SW480 (cell line): Measurements from ENCODE around the gene PCDH9.
A peak's percentile ranks its signal among the peaks of the same experiment; 100 is the strongest.

ENCODE experiments used
- DNase-seq: peaks from one replicate; pipeline ENCODE4 v3.0.0-alpha.2; 2016; ENCODE audit warnings: low spot score

The PCDH9 gene

DNA sequence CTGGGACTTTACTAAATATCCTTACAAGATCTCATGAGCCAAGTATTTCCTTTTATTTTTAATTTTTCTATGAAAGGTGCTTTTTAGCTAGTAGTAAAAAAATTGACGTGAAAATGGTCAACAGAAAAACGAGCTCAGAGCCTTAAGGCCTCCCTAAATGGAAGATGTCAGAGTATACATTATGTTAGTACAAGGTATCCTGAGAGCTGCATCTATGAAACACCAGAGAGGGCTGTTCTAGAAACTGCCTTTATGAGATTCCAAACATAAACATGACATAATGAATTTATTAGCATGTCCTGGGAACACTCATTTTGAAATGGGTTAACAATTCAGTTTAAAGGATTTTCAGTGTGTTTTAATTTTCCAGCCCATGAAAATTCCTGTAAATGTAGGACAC lies 146.6 kb downstream of the PCDH9 start:
- no peak for DNase-seq

DNA sequence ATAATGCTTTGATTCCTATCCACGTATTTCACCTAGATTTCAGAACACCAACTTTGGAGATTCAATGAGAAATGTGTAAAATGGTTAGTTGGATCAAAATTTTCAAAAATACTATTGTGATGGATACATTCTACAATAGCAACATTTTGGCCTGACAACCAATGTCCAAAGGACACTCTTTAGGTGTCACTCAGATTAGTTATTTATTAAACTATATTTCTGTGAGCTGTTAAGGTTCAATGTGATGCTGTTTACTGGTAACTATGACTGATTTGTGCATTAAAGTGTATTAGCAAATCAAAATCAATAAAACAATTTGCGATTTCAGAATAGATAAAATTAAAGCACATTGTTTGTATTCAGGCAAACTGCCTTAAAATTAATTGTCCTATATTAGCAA lies 149.8 kb downstream of the PCDH9 start:
- DNase-seq = no peak

DNA sequence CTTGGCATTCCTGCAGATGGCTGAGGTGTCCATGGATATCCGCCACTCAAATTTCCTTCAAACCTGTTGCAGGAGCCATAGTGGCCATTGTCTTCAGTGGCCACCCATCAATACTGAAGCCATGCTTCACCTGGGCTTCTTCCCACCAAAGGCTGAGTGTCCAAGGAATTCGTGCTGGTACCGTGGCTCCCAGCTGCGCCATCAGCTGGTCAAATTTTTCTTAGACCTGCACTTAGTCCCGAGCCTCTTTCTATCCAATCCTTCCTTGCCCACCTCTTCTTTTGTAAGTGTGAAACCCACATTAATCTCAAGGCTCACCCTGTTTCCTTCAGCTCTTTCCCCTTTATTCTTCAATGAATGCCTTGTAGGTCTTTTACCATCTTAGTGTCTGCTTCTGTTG lies 152.1 kb downstream of the PCDH9 start:
- no peak for DNase-seq

DNA sequence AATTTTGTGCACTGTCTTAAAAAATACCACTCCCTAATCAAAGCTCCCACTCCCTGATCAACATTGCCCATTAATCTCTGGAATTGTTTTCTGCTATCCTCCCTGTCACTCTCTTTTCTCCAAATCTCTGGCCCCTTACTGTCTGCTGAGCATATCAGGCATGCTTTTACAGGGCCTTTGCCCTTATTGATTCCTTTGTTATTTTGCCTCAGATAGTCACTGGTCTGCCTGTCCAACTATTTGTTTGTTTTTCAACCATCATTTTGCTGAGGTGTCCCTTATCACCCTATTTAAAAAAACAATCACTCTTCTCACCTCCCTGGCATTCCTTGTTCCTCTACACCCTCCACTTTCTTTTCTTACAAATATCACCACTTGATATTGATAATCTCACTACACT lies 153.0 kb downstream of the PCDH9 start:
- DNase-seq = no peak

DNA sequence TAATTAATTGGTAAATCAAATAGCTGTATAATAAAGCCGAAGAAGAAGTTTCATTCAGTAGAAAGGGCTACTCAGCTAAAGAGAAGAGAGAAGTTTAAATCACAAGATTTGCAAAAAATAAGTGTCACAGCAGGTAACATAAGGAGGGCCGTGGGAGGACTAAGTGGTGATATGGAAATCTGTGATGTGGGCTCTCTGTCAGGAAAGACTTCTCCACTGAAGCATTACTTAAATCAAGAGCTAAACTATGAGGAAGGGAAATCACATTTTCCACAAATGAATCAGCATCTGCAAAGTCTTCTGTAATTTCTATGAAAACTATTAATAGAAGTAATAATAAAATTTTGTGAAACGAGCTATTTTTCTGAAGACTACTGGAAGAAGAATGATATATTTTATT lies 153.8 kb downstream of the PCDH9 start:
- DNase-seq = no peak

DNA sequence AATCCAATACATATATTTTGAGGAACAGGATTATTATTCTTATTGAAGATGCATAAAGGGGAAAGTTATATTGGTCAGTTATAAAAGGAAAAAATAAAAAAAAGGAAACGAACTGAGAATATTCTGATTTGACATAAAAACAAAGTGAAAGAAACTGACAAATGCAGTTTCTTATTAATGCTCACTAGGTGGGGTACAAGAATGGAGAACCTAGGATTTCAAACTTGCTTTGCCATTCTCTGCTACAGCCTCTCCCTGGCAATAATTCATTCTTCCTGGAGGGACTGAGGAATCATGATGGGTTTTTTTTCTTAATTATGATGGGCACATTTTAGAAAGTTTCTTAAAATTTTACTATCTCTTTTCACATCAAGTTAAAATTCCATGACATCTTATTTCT lies 154.9 kb downstream of the PCDH9 start:
- no peak for DNase-seq

DNA sequence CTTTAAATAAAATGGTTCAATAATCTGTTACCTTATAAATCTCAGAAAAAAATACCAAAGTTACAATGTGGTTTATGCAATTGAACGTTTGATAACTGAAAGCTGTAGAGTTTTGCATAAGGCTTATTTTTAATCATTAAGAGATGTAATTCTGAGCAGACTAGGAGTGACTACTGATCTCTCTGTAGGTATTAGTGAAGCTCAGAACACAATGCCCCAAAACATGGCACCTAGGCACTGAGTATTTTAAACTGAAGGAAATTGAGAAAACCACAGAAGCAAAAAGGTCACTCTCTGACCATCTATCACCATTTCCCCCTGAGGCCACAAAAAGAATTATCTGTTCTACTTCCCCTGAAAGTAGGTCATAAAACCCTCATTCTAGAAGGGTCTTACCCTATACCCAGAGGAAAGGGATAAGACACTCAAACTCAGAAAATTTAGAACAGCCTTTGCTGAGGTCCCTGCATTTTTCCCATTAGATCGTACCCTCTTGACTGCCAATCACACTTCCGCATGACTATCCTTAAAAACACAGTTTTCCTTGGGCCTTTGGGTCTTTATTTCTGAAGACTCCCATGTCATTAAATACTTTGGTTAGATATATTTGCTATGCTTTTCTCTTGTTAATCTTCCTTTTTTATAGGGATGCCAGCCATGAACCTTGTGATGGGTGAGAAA lies 158.1 kb downstream of the PCDH9 start:
- DNase-seq = no peak

DNA sequence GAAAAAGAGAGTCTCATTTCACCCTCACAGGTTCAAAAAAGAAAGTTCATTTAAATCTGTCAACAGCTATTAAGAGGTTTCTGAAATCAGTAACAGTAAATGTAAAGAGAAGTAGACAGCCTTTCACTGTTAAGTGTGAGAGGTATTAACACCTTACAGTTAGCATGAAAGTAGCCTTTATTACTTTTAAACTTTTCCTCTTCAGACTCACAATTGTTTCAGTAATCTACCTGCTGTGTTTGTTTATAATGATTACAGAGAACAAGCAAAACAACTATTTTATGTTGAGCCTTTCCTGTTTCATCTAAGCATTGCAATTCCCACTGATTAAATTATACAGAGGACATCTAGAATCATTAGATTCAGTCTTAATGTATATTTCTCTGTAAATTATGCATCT lies 159.8 kb downstream of the PCDH9 start:
- no peak for DNase-seq

DNA sequence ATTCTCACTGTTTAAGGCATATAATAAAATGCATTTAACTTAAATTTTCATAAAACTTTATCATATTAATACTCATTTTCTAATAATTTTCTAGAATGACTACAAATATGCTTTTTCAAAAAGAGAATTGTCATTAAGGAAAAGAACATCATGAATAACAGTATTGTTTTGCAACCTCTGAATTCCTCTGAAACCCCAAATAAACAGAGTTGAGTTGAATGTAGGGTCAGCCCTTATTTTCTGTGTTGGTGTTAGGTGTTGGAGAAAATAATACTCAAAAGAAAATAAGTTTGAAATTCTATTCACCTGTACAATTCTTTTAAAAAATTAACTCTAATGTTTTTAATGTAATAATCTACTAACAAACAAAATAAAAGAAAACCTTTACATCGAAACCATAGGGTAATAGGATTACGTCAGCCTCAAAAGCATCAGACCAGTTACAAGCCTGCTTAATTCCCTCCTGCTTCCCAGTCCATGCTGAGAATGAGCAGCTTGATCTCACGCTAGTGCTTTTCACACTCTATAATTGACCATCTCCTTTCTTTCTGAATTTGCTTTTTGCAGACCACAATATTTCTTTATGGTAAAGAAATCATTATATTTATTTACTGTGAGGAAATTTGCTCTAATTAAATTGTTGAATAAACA lies 160.9 kb downstream of the PCDH9 start:
- no peak for DNase-seq

DNA sequence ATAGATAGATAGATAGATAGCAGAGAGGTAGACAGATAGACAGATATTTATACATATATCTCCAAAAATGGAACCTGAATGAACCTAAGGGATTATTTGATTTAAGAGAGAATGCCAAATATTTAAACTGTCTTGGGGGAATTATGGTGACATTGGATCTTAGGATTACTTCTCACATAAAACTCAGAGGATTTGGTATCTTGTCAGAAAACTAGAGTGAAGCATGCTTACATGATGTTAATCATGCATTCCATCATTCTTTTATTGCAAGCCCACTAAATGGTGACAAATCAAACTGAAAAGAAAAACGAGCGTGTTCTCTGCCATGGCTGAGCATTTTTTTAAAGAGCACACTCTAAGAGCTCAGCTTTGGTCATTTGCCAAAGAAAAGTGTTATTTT lies 165.2 kb downstream of the PCDH9 start:
- DNase-seq = no peak

DNA sequence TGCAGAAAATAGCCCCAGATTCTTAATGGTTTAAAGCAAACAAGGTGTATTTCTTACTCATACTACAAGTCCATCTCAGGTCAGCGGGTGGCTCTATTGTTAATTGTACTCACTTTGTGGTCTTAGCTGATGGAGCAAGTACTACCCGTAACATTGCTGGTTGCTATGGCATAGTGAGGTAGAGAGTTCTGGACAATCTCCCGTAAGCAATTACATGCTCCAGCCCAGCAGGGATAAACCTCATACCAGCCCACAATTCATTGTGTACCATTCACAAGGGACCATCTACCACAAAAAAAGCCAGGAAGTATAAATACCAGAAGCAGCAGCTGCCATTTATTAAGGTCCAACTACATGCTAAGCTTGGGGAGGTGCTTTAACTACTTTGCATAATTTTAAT lies 167.1 kb downstream of the PCDH9 start:
- no peak for DNase-seq

DNA sequence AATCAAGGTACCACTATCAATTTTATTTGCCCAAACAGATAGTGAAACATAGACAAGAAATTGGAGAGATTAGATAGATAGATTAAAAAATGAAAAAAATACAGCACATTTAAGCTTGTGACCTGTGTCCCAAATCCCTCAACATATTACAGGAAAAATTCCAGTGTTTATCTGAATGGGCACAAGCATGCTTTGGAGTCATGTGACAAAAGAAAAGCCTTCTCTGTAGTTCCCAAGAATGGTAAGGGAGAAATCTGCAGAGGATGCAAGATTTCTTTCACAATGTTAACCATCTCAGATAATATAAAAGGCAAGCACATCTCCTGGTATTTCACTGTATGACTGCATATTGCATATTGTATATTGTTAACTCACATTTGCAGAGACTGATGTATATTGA lies 168.0 kb downstream of the PCDH9 start:
- DNase-seq = no peak

DNA sequence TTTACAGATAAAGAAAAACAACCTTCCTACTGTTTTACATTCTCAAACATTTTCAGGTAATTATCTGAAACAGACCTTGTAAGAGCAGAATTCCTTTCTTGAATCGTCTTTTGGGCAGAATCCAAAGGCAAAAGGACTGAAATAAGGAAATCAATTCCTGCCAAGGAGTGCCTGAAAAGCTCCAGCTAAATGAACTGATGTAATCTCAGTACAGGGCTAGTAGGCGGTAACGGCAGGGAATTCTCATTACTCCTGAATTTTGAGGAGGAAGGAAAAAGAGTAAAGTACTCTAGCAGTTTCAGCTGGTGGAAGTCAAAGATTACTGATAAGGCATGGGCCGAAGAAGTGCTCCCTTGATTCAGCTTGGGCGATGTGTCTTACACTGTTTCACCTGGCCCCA lies 168.4 kb downstream of the PCDH9 start:
- DNase-seq = no peak

DNA sequence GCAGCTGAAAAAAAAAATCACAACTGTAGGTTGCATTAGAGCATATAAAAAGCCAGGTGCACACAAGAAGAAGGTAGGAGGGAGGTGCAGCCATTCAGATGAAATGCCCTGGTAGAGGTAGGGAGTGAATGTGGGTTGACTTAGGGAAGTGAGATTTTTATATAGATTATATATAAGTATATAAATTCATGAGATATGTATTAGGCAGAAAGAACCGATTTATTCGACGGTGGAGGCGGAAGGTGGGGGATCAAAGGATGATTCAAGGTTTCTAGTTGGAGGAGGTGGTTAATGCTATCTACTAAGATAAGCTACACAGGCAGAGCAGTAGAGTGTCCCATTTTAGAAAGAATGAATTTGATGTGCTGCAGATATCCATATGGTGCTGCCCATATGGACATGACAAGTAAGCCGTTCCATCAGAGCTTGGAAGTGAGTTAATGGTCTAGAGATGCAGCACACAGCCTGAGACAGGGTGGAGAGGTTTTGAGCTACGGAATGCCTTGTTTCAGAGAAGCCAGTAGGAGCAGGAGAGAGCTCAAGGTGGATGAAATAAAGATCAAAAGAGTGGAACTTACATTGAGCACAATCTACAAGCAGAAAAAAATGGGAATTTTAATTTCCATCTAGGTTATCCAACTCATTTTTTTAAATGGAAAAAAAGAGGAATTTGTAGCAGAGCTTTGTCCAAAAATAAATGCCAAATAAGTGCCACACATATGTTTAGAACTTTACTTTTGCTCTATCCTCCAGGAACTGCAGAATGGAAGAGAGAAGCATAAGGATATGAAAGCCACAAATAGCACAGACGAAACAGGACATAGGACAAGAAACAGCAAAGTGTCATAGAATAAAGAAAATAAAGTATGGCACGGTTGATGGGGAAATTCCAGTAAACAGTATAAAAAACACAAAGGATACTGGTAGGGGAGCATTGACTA lies 177.3 kb downstream of the PCDH9 start:
- no peak for DNase-seq

DNA sequence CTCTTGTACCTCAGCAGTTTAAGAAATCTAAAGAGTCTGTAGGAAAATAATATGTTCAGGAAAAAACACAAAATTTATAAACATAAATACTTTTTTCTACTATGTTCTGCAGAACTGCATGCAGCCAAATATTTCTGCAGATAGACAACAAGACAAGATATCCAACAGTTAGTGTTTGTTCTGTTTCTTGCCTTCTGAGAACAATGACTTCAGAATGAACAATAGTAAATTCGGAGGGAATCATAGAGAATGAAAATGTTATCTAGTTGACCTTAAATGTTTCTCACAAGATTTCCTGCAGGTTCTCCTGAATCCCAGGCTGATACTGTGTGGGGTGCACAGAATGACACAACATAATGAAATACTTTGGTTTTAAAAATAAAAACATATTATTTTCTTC lies 180.4 kb downstream of the PCDH9 start:
- no peak for DNase-seq

DNA sequence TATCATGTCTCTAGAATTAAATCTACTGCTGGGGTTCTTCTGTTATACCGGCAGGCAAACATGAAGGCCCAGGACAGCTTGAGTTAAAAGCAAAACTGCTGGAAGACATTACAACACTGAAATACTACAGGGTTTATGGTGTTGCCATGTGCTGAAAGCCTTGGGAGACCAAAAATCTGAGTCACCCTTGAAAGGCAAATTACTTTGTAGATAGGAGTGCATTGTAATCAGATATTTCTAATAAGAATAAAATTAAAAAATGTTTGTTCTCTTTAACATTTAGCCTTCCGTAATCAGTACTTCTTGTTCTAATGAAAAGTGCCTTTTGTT lies 181.3 kb downstream of the PCDH9 start:
- no peak for DNase-seq

DNA sequence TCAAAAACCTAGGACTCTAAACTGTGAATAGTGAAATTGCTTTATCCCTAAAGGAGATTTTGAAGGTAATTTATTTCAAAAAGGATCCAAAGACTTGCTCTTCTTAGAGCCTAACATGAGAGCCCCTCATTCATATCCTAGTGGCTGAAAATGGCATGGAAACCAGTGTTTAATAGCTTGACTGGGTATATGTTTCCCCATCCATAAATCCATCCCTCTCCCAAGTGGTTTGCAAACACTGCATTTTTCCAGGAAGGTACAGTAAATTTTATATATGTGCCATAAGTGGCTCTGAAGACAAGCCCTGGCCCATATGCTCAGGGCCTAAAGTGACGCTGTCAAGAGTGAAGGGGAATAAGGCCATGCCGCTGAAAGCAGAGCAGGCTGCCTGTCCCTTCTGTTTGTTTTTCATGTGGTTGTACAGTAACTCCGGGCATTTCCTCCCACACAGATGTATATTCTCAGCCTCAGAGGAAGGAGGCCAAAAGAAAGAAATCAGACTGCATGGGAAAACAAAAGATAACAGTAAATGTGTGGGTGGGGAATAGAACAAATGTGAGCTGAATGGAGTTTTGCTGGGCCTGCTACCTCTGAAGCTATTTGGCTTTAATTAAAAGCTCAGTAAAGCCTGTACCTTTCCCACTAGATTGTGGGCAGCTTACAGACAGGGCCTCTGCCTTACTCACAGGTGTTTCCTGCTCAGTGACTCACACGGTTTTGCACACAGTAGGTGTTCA lies 181.9 kb downstream of the PCDH9 start:
- peak; percentile 48 for DNase-seq

DNA sequence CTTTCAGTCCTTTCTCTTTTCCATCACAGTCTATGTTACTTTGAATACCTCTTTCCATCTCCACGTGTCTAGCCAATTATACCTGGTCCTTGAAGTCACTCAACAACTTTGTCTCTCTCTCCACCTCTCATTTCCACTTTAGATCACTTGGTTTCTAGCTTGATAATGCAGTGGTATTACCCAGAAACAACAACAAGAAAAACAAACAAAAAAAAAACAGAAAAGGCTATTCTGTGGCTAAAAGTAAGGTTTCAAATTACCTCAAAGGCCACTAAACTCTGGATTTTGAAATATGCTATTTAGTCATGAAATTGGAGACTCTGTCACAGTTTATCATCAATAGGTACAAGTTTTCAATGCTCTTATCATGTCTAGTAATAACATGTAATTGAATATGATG lies 184.8 kb downstream of the PCDH9 start:
- DNase-seq = no peak

DNA sequence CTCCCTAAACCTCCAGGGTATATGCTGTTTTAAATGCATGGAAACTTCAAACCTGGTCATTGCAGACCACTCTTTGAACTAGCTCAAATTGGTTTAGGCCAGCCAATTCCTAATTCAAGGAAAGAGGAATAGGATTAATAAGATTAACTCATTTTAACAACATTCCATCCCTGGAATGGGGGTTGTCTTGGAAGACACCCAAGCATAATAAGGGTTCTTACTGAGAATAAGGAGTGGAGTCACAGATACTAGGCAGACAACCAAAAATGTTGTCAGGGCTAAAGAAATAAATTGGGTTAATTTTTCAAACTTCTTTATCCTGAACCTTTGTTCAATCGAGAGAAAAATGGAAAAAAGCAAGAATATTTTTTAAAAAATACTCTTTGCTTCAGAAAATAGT lies 186.2 kb downstream of the PCDH9 start:
- no peak for DNase-seq

DNA sequence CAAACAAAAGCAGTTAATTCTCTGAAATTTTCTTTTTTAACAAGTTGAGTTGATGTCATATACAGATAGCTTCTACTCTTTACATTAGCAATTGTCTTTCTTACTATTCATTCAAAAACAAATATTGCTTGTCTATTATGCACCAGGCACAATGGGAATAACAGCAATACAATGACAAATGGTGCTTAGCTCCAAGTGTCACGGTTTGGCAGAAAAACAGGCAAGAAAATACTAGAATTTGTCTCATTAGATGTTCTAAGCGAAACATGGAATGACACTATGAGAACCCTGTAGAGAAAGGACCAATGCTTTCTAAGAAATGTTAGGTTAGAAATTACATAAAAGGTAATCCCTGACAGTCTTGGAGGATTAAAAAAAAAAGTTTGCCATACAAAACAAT lies 187.6 kb downstream of the PCDH9 start:
- DNase-seq = no peak

DNA sequence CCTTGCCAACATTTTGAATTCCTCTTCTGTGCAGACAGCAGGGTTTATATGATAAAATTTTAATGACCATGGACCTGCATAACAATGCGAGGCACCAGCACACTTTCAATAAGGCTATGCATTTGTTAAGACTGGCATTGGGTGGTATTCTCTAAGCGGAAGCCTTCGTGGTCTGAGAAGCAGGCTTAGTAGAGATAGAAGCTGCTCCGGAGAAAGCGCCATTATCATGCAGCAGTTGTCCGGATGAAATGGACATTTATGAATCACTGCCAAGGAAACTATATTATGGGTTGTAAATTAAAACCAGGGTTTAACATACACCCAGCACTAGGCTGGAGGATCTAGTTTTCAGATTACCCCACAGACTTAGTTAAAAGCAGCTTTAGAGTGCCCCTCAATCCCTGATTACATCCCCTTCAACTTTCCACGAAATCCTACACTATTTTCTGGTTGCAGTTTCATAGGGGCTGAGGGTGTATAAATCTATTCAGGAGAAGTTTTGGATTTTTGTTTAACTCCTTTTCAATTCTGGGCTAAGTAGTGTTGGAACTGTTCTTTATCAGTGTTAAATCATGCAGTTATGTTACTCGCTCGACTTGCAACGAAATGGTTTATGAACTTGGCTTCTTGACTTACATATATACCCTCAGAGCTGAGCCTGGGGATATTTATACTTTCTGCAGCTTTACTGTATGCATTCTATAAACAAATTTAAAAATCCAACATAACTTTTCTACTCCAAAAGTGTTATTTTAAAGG lies 193.3 kb downstream of the PCDH9 start:
- DNase-seq = no peak

DNA sequence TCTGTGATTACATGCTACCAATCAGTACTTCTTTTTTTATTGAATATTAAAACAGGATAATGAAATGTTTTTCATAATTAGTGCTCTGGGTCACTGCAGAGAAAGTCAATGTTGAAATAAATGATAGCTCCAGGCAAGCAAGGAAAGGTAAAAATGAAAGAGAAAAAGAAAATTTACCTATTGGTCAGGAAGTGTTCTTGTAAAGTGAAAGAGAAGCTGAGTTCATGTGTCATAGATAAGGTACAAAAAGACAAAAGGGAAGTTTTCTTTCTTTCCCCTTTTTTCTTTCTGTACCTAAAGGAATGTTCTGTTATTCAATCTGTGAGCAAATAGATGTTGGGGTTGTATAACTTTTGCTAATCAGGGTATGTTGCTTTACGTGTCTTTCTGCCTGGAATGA lies 197.0 kb downstream of the PCDH9 start:
- no peak for DNase-seq
